SK-N-MC (cell line): ENCODE results near the gene ARV1.

Experiments used
- EZH2 ChIP-seq: fragments of 200-600 bp; sonication (generic); IDR thresholded peaks from one replicate; pipeline ENCODE4 v1.6.1; 2017; ENCODE audit warnings: antibody characterized with exemption
- FOXP2 ChIP-seq: optimal IDR thresholded peaks from 2 replicates; pipeline ENCODE3; 2011; ENCODE audit warnings: mild to moderate bottlenecking, moderate library complexity; ENCODE audit not compliant: insufficient read depth; ENCODE audit errors: extremely low read length, control extremely low read depth
- POLR2AphosphoS5 ChIP-seq: IDR thresholded peaks from 2 replicates; pipeline ENCODE4 v1.6.1; 2012; ENCODE audit warnings: mild to moderate bottlenecking, low read depth, low read length, borderline replicate concordance

DNA sequence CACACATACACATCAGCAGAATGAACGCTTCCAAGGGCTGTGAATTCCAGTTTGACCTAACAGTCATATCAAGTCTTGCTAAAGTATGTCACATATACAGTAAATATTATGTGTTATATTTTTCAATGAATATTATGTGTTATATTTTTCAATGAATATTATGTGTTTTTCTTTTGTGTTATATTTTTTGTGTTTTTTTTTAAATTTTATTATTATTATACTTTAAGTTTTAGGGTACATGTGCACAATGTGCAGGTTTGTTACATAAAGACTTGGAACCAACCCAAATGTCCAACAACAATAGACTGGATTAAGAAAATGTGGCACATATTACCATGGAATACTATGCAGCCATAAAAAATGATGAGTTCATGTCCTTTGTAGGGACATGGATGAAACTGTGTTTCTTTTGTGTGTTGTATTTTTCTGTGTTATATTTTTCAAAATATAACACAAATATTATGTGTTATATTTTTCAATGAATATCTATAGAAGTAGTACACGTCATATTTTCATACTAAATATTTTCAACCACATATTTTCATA lies 35.8 kb upstream of the ARV1 start:
- TF ChIP-seq EZH2: no peak
- no peak for TF ChIP-seq POLR2AphosphoS5
- TF ChIP-seq FOXP2: no peak
